ENCODE results near the gene NLRX1. TPM values are rescaled to one million over a fixed set of nuclear protein-coding genes. Genes with fewer than 3 reads are reported as not detected.
A peak's percentile ranks its signal among the peaks of the same experiment; 100 is the strongest.
"Not testable (repeated sequence)": the region's sequence is repeated elsewhere in the genome, so short reads cannot be mapped to it uniquely, and the experiment has no call there.

The NLRX1 gene
- polyA plus RNA-seq, 1 donor, result 10.4 TPM

DNA sequence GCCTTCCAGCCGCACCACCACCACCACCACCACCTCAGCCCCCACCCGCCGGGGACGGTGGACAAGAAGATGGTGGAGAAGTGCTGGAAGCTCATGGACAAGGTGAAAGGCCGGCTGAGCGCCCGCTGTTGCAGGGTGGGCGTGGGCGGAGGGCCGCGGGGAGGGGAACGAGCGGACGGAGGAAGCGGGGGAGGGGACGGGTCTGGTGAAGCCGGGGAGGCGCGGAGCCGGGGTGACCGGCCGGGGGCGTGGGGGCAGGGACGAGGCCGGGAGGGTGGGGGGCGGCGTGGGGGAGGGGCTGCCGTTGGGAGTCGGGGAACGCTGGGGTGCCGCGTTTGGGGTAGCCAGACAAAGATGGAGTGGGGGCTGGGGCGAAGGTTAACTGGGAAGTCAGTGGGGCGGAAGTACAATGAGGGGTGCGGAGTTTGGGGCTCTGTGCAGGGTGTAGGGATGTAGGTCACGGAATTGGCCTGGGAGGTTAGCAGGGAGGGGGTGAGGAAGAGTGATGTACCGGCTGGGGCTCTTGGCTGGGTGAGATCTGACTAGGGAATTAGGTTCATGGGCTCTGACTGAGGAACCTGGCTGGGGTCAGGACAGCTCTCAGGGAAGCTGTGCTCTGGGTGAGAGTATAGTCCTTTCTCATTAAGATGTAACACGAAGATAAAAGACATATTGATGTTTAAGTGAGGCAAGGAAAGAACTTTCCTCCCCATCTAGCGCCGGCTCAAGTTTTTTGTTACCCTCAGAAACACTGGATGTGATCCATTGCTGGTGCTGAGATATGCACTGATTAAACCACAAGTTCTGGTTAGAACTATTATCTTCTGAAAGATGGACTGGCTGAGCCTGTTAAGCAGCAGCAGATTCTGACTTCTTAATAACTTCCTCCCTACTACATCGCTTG is 38.2 kb downstream of the NLRX1 start:
- Histone ChIP-seq H3K36me3 (ENCODE audit: control insufficient read depth, insufficient read depth, low read length) (no peaks in the 10 kb centered on the region), H3K4me1 (ENCODE audit: control insufficient read depth, insufficient read depth, low read length) (peaks cover 9% of the 10 kb centered on the region), H3K27ac (ENCODE audit: low read length) (peak overlapping the region; percentile 94), H3K27me3 (ENCODE audit: control insufficient read depth, insufficient read depth, low read length) (no peaks in the 10 kb centered on the region), H3K4me3 (ENCODE audit: low read length) (peak overlapping the region; percentile 100), H3K9me3 (ENCODE audit: control insufficient read depth, low read depth, low read length) (no peaks in the 10 kb centered on the region)
- DNase-seq, result peak; percentile 23 to 38
- no CpG with 5 or more reads among the region's 41 CpGs for WGBS (ENCODE audit: insufficient coverage, low lambda C conversion rate)

DNA sequence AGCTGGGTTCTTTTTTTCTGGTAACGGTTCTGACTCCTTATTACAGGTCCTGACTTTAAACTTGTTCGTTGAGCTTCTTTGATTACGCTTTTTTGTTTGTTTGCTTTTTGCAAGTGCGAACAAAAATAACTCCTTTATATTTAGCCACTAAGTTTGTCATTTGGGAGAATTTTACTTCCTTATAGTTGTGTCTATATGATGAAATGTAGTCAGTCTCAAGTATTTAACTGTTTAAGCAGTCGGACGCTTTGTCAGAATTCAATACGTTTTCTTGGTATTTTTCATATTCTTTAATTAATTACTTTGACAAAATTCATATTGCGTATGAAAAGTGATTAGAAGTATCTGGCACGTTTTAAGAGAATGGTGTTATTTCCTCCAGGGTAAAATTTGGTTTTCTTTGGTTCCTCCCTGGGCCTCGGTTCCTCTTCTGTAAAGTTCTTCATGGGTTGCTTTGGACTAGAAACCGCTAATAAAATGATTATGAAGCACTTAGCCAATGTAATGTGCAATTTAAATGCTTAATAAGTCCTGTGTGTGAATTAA is 39.0 kb downstream of the NLRX1 start:
- Histone ChIP-seq H3K4me3 (ENCODE audit: low read length) (peak overlapping the region; percentile 100), H3K9me3 (ENCODE audit: control insufficient read depth, low read depth, low read length) (no peaks in the 10 kb centered on the region), H3K27ac (ENCODE audit: low read length) (no peak overlapping the region), H3K27me3 (ENCODE audit: control insufficient read depth, insufficient read depth, low read length) (no peaks in the 10 kb centered on the region), H3K4me1 (ENCODE audit: control insufficient read depth, insufficient read depth, low read length) (peaks cover 9% of the 10 kb centered on the region), H3K36me3 (ENCODE audit: control insufficient read depth, insufficient read depth, low read length) (no peaks in the 10 kb centered on the region)
- 38% methylated on average over 5 of the region's 11 CpGs for whole genome bisulfite sequencing (ENCODE audit: insufficient coverage, low lambda C conversion rate)
- no peak for DNase-seq

DNA sequence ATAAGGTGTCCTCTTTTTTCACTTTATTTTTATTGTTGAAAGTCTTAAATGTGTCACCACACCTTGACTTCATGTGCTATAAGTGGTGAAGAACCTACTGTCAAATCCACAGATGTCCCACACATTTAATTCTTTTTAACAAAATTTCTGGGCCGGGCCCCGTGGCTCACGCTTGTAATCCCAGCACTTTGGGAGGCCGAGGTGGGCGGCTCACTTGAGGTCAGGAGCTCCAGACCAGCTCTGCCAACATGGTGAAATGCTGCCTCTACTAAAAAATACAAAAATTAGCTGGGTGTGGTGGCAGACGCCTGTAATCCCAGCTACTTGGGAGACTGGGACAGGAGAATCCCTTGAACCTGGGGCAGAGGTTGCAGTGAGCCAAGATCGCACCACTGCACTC is 40.7 kb downstream of the NLRX1 start:
- no peak for DNase-seq
- no peaks in the 10 kb centered on the region for H3K27me3 ChIP-seq (ENCODE audit: control insufficient read depth, insufficient read depth, low read length)
- H3K9me3 ChIP-seq (ENCODE audit: control insufficient read depth, low read depth, low read length), result no peaks in the 10 kb centered on the region
- 100% methylated on average over 4 of the region's 7 CpGs for WGBS (ENCODE audit: insufficient coverage, low lambda C conversion rate)
- H3K4me3 ChIP-seq (ENCODE audit: low read length), result no peak overlapping the region
- H3K27ac ChIP-seq (ENCODE audit: low read length), result no peak overlapping the region
- H3K4me1 ChIP-seq (ENCODE audit: control insufficient read depth, insufficient read depth, low read length), result peaks cover 9% of the 10 kb centered on the region
- H3K36me3 ChIP-seq (ENCODE audit: control insufficient read depth, insufficient read depth, low read length), result no peaks in the 10 kb centered on the region

DNA sequence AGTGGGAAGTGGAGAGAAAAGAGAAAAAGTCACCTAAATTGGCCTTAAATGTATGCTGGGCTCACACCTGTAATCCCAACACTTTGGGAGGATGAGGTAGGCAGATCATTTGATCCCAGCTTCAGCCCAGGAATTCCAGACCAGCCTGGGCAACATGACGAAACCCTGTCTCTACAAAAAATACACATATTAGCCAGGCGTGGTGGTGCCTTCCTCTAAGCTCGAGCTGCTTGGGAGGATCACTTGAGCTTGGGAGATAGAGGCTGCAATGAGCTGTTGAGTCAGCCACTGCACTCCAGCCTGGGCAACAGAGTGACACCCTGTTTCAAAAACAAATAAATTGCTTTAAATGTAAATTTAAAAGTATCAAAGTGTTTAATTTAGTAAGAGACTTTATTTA is 41.5 kb downstream of the NLRX1 start:
- H3K27ac ChIP-seq (ENCODE audit: low read length), result no peak overlapping the region
- no peak for DNase-seq
- H3K4me3 ChIP-seq (ENCODE audit: low read length), result no peak overlapping the region
- no CpG with 5 or more reads among the region's 3 CpGs for WGBS (ENCODE audit: insufficient coverage, low lambda C conversion rate)
- peaks cover 9% of the 10 kb centered on the region for H3K4me1 ChIP-seq (ENCODE audit: control insufficient read depth, insufficient read depth, low read length)
- no peaks in the 10 kb centered on the region for H3K27me3 ChIP-seq (ENCODE audit: control insufficient read depth, insufficient read depth, low read length)
- H3K9me3 ChIP-seq (ENCODE audit: control insufficient read depth, low read depth, low read length), result no peaks in the 10 kb centered on the region
- no peaks in the 10 kb centered on the region for H3K36me3 ChIP-seq (ENCODE audit: control insufficient read depth, insufficient read depth, low read length)

DNA sequence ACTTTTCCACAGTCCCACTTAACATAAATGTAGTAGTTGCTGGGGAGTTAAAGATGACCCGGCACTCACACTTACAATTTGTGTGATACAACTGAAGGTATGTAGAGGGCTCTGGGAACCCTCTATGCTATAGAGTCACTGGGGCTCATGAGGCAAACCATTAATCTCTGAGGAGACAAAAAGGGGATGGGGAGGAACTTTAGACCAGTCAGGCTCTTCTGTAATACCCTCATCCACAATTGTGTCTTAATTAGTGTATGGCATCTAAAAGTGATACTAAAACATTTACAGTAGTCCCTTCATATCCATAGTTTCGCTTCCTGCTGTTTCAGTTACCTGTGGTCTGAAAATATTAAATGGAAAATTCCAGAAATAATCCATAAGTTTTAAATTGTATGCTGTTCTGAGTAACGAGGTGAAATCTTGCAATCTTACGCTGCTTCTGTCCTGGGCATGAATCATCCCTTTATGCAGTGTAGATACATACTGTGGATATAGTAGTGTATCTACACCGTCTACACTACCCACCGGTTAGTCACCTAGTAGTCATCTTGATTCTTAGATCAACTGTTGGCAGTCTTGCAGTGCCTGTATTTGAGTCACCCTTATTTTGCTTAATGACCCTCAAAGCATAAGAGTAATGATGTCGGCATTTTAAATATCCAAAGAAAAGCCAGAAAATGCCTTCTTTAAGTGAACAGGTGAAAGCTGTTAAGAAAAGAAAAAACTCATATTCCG is 49.8 kb downstream of the NLRX1 start:
- 93% methylated on average over 4 of the region's 8 CpGs for WGBS (ENCODE audit: insufficient coverage, low lambda C conversion rate)
- peaks cover 4% of the 10 kb centered on the region for H3K36me3 ChIP-seq (ENCODE audit: control insufficient read depth, insufficient read depth, low read length)
- H3K27ac ChIP-seq (ENCODE audit: low read length), result no peak overlapping the region
- no peak for DNase-seq
- H3K4me1 ChIP-seq (ENCODE audit: control insufficient read depth, insufficient read depth, low read length), result no peaks in the 10 kb centered on the region
- no peak overlapping the region for H3K4me3 ChIP-seq (ENCODE audit: low read length)
- H3K27me3 ChIP-seq (ENCODE audit: control insufficient read depth, insufficient read depth, low read length), result no peaks in the 10 kb centered on the region
- no peaks in the 10 kb centered on the region for H3K9me3 ChIP-seq (ENCODE audit: control insufficient read depth, low read depth, low read length)

DNA sequence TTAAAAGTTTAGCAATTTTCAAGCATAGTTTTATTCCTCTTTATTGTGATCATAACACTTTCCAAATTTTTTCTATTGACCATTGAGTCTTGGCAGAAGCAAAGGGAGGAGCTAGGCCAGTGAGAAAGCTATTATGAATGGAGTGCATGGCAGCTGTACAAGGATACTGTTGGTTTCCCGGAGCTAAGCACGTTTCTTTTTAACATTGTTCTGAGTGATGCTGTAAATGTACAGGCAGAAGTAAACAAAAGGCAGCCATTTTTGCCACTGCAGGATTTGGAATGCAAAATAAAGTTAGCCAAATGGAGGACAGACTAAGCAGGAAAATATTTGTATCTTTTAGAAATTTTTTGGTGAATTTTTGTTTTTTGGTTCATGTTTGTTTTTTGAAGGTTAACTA is 53.8 kb downstream of the NLRX1 start:
- H3K27me3 ChIP-seq (ENCODE audit: control insufficient read depth, insufficient read depth, low read length), result no peaks in the 10 kb centered on the region
- H3K4me1 ChIP-seq (ENCODE audit: control insufficient read depth, insufficient read depth, low read length), result no peaks in the 10 kb centered on the region
- DNase-seq, result peak; percentile 17 to 26
- no peak overlapping the region for H3K4me3 ChIP-seq (ENCODE audit: low read length)
- no peaks in the 10 kb centered on the region for H3K36me3 ChIP-seq (ENCODE audit: control insufficient read depth, insufficient read depth, low read length)
- no CpG with 5 or more reads among the region's 2 CpGs for WGBS (ENCODE audit: insufficient coverage, low lambda C conversion rate)
- H3K9me3 ChIP-seq (ENCODE audit: control insufficient read depth, low read depth, low read length), result no peaks in the 10 kb centered on the region
- H3K27ac ChIP-seq (ENCODE audit: low read length), result no peak overlapping the region

DNA sequence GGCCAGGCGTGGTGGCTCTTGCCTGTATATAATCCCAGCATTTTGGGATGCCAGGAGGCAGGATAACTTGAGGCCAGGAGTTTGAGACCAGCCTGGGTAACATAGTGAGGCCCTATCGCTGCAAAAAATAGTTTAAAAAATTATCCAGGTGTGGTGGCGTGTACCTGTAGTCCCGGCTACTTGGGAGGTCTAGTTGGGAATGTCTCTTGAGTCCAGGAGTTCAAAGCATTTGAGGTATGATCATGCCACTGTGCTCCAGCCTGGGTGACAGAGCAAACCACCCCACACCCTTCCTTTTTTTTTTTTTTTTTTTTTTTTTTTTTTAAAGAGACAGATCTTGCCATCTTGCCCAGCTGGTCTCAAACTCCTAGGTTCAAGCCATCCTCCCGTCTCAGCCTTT is 54.4 kb downstream of the NLRX1 start:
- H3K27ac ChIP-seq (ENCODE audit: low read length), result no peak overlapping the region
- H3K36me3 ChIP-seq (ENCODE audit: control insufficient read depth, insufficient read depth, low read length), result no peaks in the 10 kb centered on the region
- no peaks in the 10 kb centered on the region for H3K9me3 ChIP-seq (ENCODE audit: control insufficient read depth, low read depth, low read length)
- no peak for DNase-seq
- H3K27me3 ChIP-seq (ENCODE audit: control insufficient read depth, insufficient read depth, low read length), result no peaks in the 10 kb centered on the region
- WGBS (ENCODE audit: insufficient coverage, low lambda C conversion rate), result 100% methylated on average over 1 of the region's 5 CpGs
- no peak overlapping the region for H3K4me3 ChIP-seq (ENCODE audit: low read length)
- H3K4me1 ChIP-seq (ENCODE audit: control insufficient read depth, insufficient read depth, low read length), result no peaks in the 10 kb centered on the region

DNA sequence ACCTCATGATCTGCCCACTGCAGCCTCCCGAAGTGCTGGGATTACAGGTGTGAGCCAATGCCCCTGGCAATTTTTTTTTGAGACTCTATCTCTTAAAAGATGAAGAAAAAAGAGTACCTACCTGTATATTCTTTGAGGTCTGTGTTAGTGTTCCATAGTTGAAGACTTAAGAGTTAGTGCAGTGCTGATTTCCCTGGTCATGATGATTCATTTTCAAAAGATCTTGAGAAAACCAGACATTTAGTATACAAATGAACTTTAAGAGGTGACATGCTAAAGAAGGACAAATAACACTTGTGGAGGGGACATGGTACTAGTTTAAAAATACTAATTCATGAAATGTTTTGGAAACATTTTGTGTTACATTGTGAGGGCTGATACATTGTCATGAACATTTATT is 55.3 kb downstream of the NLRX1 start:
- no peaks in the 10 kb centered on the region for H3K27me3 ChIP-seq (ENCODE audit: control insufficient read depth, insufficient read depth, low read length)
- H3K9me3 ChIP-seq (ENCODE audit: control insufficient read depth, low read depth, low read length), result no peaks in the 10 kb centered on the region
- H3K36me3 ChIP-seq (ENCODE audit: control insufficient read depth, insufficient read depth, low read length), result no peaks in the 10 kb centered on the region
- no peak for DNase-seq
- no CpG with 5 or more reads among the region's 1 CpG for WGBS (ENCODE audit: insufficient coverage, low lambda C conversion rate)
- H3K4me1 ChIP-seq (ENCODE audit: control insufficient read depth, insufficient read depth, low read length), result no peaks in the 10 kb centered on the region
- no peak overlapping the region for H3K4me3 ChIP-seq (ENCODE audit: low read length)
- no peak overlapping the region for H3K27ac ChIP-seq (ENCODE audit: low read length)

DNA sequence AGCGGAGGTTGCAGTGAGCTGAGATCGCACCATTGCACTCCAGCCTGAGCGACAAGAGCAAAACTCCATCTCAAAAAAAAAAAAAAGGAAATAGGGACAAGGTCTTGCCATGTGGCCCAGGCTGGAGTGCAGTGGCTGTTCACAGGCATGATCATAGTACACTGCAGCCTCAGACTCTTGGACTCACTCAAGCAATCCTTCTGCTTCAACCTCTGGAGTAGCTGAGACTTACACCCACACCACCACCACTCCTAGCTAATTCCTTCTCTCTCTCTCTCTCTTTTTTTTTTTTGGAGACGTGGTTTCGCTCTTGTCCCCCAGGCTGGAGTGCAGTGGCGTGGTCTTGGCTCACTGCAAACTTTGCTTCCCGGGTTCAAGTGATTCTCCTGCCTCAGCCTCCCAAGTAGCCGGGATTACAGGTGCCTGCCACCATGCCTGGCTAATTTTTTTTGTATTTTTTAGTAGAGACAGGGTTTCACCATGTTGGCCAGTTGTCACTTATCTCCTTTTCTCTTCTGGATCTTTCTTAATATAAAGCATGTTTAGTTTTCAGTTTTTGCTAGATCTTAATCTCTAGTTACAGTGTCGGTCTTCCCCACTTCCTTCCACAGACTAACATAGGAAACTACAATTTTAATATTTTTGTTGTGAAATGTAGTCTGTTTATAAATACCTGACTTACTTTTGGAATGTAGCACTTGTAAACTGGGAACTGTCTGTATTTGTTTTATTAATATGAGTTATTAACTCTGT is 60.2 kb downstream of the NLRX1 start:
- not testable (repeated sequence) for H3K4me3 ChIP-seq (ENCODE audit: low read length); DNase-seq; H3K27me3 ChIP-seq (ENCODE audit: control insufficient read depth, insufficient read depth, low read length); H3K27ac ChIP-seq (ENCODE audit: low read length); H3K36me3 ChIP-seq (ENCODE audit: control insufficient read depth, insufficient read depth, low read length); H3K4me1 ChIP-seq (ENCODE audit: control insufficient read depth, insufficient read depth, low read length); H3K9me3 ChIP-seq (ENCODE audit: control insufficient read depth, low read depth, low read length)
- WGBS (ENCODE audit: insufficient coverage, low lambda C conversion rate), result 89% methylated on average over 3 of the region's 9 CpGs

DNA sequence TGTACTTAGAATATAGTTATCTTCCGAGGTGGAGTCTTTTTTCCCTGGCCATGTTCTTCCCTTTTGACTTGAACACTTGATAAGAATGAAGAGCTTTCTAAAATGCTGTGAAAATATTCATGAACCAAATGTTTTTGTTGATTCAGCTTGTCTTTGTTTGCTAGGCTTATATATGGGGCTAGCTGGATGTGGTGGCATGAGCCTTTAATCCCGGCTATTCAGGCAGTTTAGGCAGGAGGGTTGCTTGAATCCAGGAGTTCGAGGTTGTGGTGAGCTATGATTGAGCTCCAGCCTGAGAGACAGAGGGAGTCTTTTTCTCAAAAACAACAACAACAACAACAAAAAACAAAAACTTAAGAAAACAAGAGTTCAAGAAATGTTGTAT is 60.8 kb downstream of the NLRX1 start:
- Histone ChIP-seq H3K27ac (ENCODE audit: low read length) (no peak overlapping the region), H3K9me3 (ENCODE audit: control insufficient read depth, low read depth, low read length) (no peaks in the 10 kb centered on the region), H3K27me3 (ENCODE audit: control insufficient read depth, insufficient read depth, low read length) (no peaks in the 10 kb centered on the region), H3K4me3 (ENCODE audit: low read length) (no peak overlapping the region), H3K4me1 (ENCODE audit: control insufficient read depth, insufficient read depth, low read length) (no peaks in the 10 kb centered on the region), H3K36me3 (ENCODE audit: control insufficient read depth, insufficient read depth, low read length) (peaks cover 14% of the 10 kb centered on the region)
- WGBS (ENCODE audit: insufficient coverage, low lambda C conversion rate), result 33% methylated on average over 1 of the region's 3 CpGs
- DNase-seq, result no peak
